NCI-H1417 treated with DMSO at 0.1 percent for 48 hours (cell line): ENCODE measurements around the gene CPS1.

ENCODE experiments used
- DNase-seq: peaks from one replicate; lab custom pipeline; 2025; lab: John Stamatoyannopoulos, UW

CPS1 gene

GRCh38 chr2:210556329-210556980, at the start of gene CPS1:
TSS of gene CPS1 (plus strand) at chr2:210556599. CDS start at chr2:210556734, 135 bp downstream.
- no peak for DNase-seq

- no peak for DNase-seq
Observed at GRCh38 chr2:210515911-210516310, 40.5 kb upstream of the CPS1 start.

GRCh38 chr2:210517264-210517663, 39.1 kb upstream of the CPS1 start:
- no peak for DNase-seq

GRCh38 chr2:210519594-210519993, 36.8 kb upstream of the CPS1 start:
- no peak for DNase-seq

GRCh38 chr2:210522399-210522798, 34.0 kb upstream of the CPS1 start:
- DNase-seq: no peak

GRCh38 chr2:210523650-210524289, 32.6 kb upstream of the CPS1 start:
- no peak for DNase-seq

- no peak for DNase-seq
Observed at GRCh38 chr2:210524533-210524932, 31.9 kb upstream of the CPS1 start.

- DNase-seq: no peak
Observed at GRCh38 chr2:210527286-210527685, 29.1 kb upstream of the CPS1 start.

GRCh38 chr2:210528716-210529115, 27.7 kb upstream of the CPS1 start:
- no peak for DNase-seq

- no peak for DNase-seq
Observed at GRCh38 chr2:210531050-210531449, 25.3 kb upstream of the CPS1 start.

GRCh38 chr2:210531482-210531881, 24.9 kb upstream of the CPS1 start:
- no peak for DNase-seq

GRCh38 chr2:210533389-210533788, 23.0 kb upstream of the CPS1 start:
- DNase-seq: no peak

GRCh38 chr2:210534879-210535278, 21.5 kb upstream of the CPS1 start:
- DNase-seq: no peak

- DNase-seq: no peak
Observed at GRCh38 chr2:210536973-210537650, 19.3 kb upstream of the CPS1 start.

- no peak for DNase-seq
Observed at GRCh38 chr2:210539035-210539434, 17.4 kb upstream of the CPS1 start.

GRCh38 chr2:210539578-210540416, 16.6 kb upstream of the CPS1 start:
- no peak for DNase-seq

GRCh38 chr2:210540471-210540870, 15.9 kb upstream of the CPS1 start:
- DNase-seq: no peak

GRCh38 chr2:210540900-210541289, 15.5 kb upstream of the CPS1 start:
- no peak for DNase-seq

GRCh38 chr2:210541290-210541902, 15.0 kb upstream of the CPS1 start:
- no peak for DNase-seq

- no peak for DNase-seq
Observed at GRCh38 chr2:210544007-210544590, 12.3 kb upstream of the CPS1 start.

- DNase-seq: no peak
Observed at GRCh38 chr2:210544831-210545230, 11.6 kb upstream of the CPS1 start.
